ENCODE measurements around the gene FAF1. TPM values are rescaled to one million over a fixed set of nuclear protein-coding genes. Genes with fewer than 3 reads are reported as not detected.

Gene FAF1
- total and polyA plus RNA-seq, 9 of the 15 experiments (the other 6 are each of a cell fraction or from before 2014, with no cell fraction given), result 48.7 to 225 (median 118) TPM

- H3K4me2 ChIP-seq (ENCODE audit: insufficient read depth, low read length), result peak overlapping the region; percentile 98
- intact Hi-C loops (cut with micrococcal nuclease), result loop anchor here (5.0 to 10.0 kb wide), 3 partner anchors 545 to 905 kb away; partner anchors contain the start of genes EPS15 and NRDC
- H3K4me3 ChIP-seq, result peak overlapping the region; percentile 78
Observed at GRCh38 chr1:50971748-50972305, 11.8 kb upstream of the FAF1 start.

More at GRCh38 chr1:50971748-50972305, 11.8 kb upstream of the FAF1 start:
- TF ChIP-seq ZNF79 (CRISPR knock-in tag; IDR thresholded peaks at IDR 0.05; ENCODE audit: low read depth) (no peak), EP400 (IDR thresholded peaks at IDR 0.05) (peak; percentile 15; the same call in 1 of the 2 replicates), MLLT1 (IDR thresholded peaks at IDR 0.05) (peak; percentile 74 to 75; a peak in 3 of 4 replicates), ASH1L (IDR thresholded peaks at IDR 0.05; ENCODE audit: borderline replicate concordance, low read depth, partially characterized antibody) (peak; percentile 14)
- in situ Hi-C loops (cut with MboI), result no loop called here
- H3K27me3 ChIP-seq (ENCODE audit: control insufficient read depth in 2 of 2, insufficient read depth in 2 of 2, low read length in 2 of 2), result no peaks in the 10 kb centered on the region
- no peak for DNase-seq (ENCODE audit: extremely low read depth in 1 of 4, low spot score in 3 of 4)
- peaks cover 17 to 24% of the 10 kb centered on the region in 2 experiments for H3K4me1 ChIP-seq (replicated peaks in 1 of 2; ENCODE audit: control insufficient read depth in 2 of 2, insufficient read depth in 2 of 2, low read length in 2 of 2)
- H4K20me1 ChIP-seq (replicated peaks; ENCODE audit: control insufficient read depth, insufficient read depth, low read length), result 0 out of 2 replicates have a peak, but pooled peaks cover 3% of the 10 kb centered on the region
- H2AFZ ChIP-seq (ENCODE audit: low read depth, low read length), result no peak overlapping the region
- no peak for ATAC-seq
- H3K9ac ChIP-seq (ENCODE audit: insufficient read depth in 1 of 2, low read depth in 2 of 2, low read length in 2 of 2), result peak overlapping the region; percentile 46 to 94; a peak in 3 of 4 replicates
- WGBS (ENCODE audit: insufficient coverage, low coverage, missing lambda C conversion rate), result 3% methylated on average over 6 of the region's 6 CpGs
- CTCF ChIA-PET (ENCODE audit: low intra/inter-chr PET ratio), result no interaction called here
- no peaks in the 10 kb centered on the region for H3K9me3 ChIP-seq (replicated peaks; ENCODE audit: control insufficient read depth, insufficient read depth, low read depth, low read length)
- BruUV-seq (replicated peaks), result no TSS peak
- POLR2A ChIA-PET, result interaction anchor here (1.0 to 4.3 kb wide), 4 partner anchors 6 to 18 kb away, joined by 3 to 65 read pairs (median 9); partner anchors contain the start of gene FAF1
- FAIRE-seq, result no peak
- H3K79me2 ChIP-seq (ENCODE audit: control insufficient read depth, insufficient read depth, low read length), result peaks cover 91% of the 10 kb centered on the region
- H3K9me1 ChIP-seq (ENCODE audit: control insufficient read depth, insufficient read depth, low read length), result no peaks in the 10 kb centered on the region
- peak overlapping the region; percentile 92; the same call in 2 of the 3 replicates for H3K27ac ChIP-seq (ENCODE audit: extremely low read depth, low read depth, low read length)
- peaks cover 17% of the 10 kb centered on the region; the same call in 1 of the 3 replicates for H3K36me3 ChIP-seq (ENCODE audit: control insufficient read depth, insufficient read depth, low read length)

Data from K562 (cell line).